Heart left ventricle (tissue), 16 donors: ENCODE results near the gene FBN1. TPM values are rescaled to one million over a fixed set of nuclear protein-coding genes. Genes with fewer than 3 reads are reported as not detected.
A peak's percentile ranks its signal among the peaks of the same experiment; 100 is the strongest.

Experiments
- ATAC-seq, 4 donors: fragments of 200-7000 bp; cut with Tn5 transposase; one replicate each; pipeline ENCODE4 v1.9.1; 2020 to 2022; ENCODE audit warnings: moderate library complexity in 4 of 4, mild to moderate bottlenecking in 3 of 4, moderate number of reproducible peaks in 1 of 4
- DNase-seq, 5 donors: peaks; one replicate each; pipeline ENCODE4 v3.0.0-alpha.2; 2020
- H3K27ac ChIP-seq, 12 donors: fragments of 200-600 bp; sonication (generic) in 4 of 12; one replicate each; pipeline versions ENCODE4 v1.5.0 to v1.8.0; 2016 to 2022; ENCODE audit warnings: mild to moderate bottlenecking in 2 of 12
- H3K27me3 ChIP-seq, 9 donors: fragments of 200-600 bp; sonication (generic) in 2 of 9; one replicate each; pipeline versions ENCODE4 v1.5.1 to v1.8.0; 2016 to 2022; ENCODE audit warnings: mild to moderate bottlenecking in 3 of 9
- H3K36me3 ChIP-seq, 9 donors: fragments of 200-600 bp; sonication (generic) in 2 of 9; one replicate each; pipeline versions ENCODE4 v1.5.0 to v1.8.0; 2018 to 2022; ENCODE audit warnings: mild to moderate bottlenecking in 2 of 9
- H3K4me1 ChIP-seq, 12 donors: fragments of 200-600 bp; sonication (generic) in 4 of 12; one replicate each; pipeline versions ENCODE4 v1.5.0 to v1.8.0; 2016 to 2022; ENCODE audit warnings: mild to moderate bottlenecking in 3 of 12
- H3K4me3 ChIP-seq, 12 donors: fragments of 200-600 bp; sonication (generic) in 4 of 12; one replicate each; pipeline versions ENCODE4 v1.5.0 to v1.8.0; 2017 to 2022; ENCODE audit warnings: mild to moderate bottlenecking in 9 of 12, moderate library complexity in 4 of 12
- H3K9me3 ChIP-seq, 12 donors: fragments of 200-600 bp; sonication (generic) in 4 of 12; one replicate each; pipeline versions ENCODE4 v1.5.0 to v1.8.0; 2016 to 2022; ENCODE audit warnings: mild to moderate bottlenecking in 1 of 12
- POLR2A ChIP-seq, 2 donors: fragments of 450-650 bp; IDR thresholded peaks; one replicate each; pipeline ENCODE4 v1.6.1; 2017; ENCODE audit warnings: antibody characterized with exemption in 2 of 2, mild to moderate bottlenecking in 2 of 2, moderate library complexity in 2 of 2
- WGBS, 4 donors: extraction: QIAGEN DNeasy Blood & Tissue Kit in 2 of 4; methylation state at CpG; one replicate each; pipeline versions ENCODE4 v1.1.5 to v1.1.7; 2013 to 2018; 5-methylcytosine and 5-hydroxymethylcytosine counted together
- intact Hi-C, 10 donors: fragments of 100-400 bp; cut with DNase I; formaldehyde crosslinking; loops; one replicate each; pipeline versions ENCODE4 v1.11.1 to v1.14.2; 2022
- polyA plus RNA-seq, 2 donors: library from polyadenylated mRNA; stranded (reverse); fragments of 200-250 nt; gene quantifications; one replicate each; pipeline ENCODE4 v1.2.3, GENCODE V29; 2013
- total RNA-seq, 9 donors: library from RNA; depleted of rRNA in 2 of 9; stranded (reverse); fragments of >200 nt in 2 of 9; fragmentation: NEBNext Ultra II Directional in 3 of 9; extraction: Animal tissue kit (Norgen Biotek cat#: 25700) in 3 of 9; gene quantifications; one replicate each; pipeline versions ENCODE4 v1.1.0 to v1.2.4, GENCODE V29; 2016 to 2023
- TF ChIP-seq, protein P1 (sequence below), 12 donors: fragments of 200-600 bp; sonication (generic) in 4 of 12; IDR thresholded peaks; one replicate each; pipeline versions ENCODE4 v1.5.0 to v1.8.0; 2018 to 2022; ENCODE audit warnings: antibody characterized with exemption in 12 of 12, mild to moderate bottlenecking in 5 of 12
- donor health status: ischemic (EF 13 %, LVEDD 7.1; RV severe dilation, severe dysfunction).
- donor health status: healthy with polysubstance abuse.
- donor health status: DM: no; HTN: yes; CAD: no.
- donor health status: DM: no; HTN: no; CAD: no.
- donor health status: ischemic (EF 25% LVEDD 6.9; RV normal size, moderate dysfunction).
- donor health status: ischemic (EF 25% LVEDD 5.7; RV mildly dilated, moderate dysfunction).
- donor health status: healthy.
- donor health status: DM: yes; HTN: yes; CAD: no.
- donor health status: ischemic (EF 35%, LVEDD 5.7; RV mildly dilated, moderate dysfunction).
- donor health status: nonischemic (EF 11% LVEDD 7.7; RV severe dilation, severe dysfunction).
- donor health status: DM: yes; HTN: yes; CAD: no.
- donor health status: PGD.
- donor health status: ischemic (EF 29% LVEDD 5.4; RV normal size, mild dysfunction).
- donor health status: nonischemic (EF 23%, LVEDD 6.1; RV moderate dilation, normal function).

The FBN1 gene
- total and polyA plus RNA-seq, 11 donors = 5.7 to 115 (median 31.4) TPM

DNA sequence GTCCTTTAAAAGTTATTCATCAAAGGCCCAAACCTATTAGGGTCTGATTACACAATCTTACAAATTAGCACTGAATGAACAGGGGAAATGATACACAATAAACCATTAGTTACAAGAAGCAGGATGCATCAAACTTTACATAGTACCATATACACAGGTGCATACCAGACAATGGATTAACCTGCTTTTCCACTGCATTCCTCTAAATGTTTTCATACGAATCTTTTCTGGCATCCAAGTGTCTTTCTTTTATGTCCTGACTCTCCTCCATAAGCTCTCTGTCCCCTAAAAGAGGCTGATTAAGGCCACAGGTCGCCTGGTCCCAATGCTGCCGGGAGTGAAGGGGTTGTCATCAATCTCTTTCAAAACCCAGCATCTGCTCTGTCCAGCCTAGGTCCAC is 11.4 kb downstream of the FBN1 start:
- no peak for DNase-seq
- H3K4me1 ChIP-seq = peaks cover 0 to 67% (median 5%) of the 10 kb centered on the region in 12 donors
- intact Hi-C loops = loop anchor here in 2 of 10 donors (10.0 kb wide), 3 partner anchors 69 to 269 kb away; no protein-coding TSS in a partner anchor
- 79 to 88% (median 84%) methylated on average over 3 of the region's 3 CpGs for WGBS, 4 donors
- no peak overlapping the region for H3K27ac ChIP-seq
- H3K36me3 ChIP-seq = peaks cover 0 to 5% (median 0%) of the 10 kb centered on the region in 9 donors
- TF ChIP-seq POLR2A (IDR thresholded peaks at IDR 0.05) = no peak
- TF ChIP-seq, protein P1, sequence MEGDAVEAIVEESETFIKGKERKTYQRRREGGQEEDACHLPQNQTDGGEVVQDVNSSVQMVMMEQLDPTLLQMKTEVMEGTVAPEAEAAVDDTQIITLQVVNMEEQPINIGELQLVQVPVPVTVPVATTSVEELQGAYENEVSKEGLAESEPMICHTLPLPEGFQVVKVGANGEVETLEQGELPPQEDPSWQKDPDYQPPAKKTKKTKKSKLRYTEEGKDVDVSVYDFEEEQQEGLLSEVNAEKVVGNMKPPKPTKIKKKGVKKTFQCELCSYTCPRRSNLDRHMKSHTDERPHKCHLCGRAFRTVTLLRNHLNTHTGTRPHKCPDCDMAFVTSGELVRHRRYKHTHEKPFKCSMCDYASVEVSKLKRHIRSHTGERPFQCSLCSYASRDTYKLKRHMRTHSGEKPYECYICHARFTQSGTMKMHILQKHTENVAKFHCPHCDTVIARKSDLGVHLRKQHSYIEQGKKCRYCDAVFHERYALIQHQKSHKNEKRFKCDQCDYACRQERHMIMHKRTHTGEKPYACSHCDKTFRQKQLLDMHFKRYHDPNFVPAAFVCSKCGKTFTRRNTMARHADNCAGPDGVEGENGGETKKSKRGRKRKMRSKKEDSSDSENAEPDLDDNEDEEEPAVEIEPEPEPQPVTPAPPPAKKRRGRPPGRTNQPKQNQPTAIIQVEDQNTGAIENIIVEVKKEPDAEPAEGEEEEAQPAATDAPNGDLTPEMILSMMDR (IDR thresholded peaks at IDR 0.05) = no peak
- H3K9me3 ChIP-seq = no peaks in the 10 kb centered on the region
- no peaks in the 10 kb centered on the region for H3K27me3 ChIP-seq
- H3K4me3 ChIP-seq = no peak overlapping the region
- no peak for ATAC-seq

DNA sequence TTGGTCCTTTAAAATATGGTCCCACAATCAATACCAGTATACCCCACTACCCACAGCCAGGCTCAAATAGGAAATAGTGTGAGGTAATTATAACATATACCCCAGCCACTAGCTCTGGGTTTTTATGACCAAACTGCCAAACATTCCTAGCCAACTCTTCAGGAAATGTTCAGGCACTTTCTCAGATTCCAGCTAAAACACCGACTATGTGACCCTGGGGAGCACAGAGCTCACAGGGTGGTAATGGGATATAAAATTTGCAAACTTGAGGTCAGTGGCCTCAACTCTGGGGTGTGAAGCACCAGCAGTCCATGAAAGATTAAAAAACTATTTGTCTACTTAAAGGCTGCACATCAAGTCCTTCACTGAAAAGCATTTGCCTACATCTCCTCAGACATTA is 12.9 kb downstream of the FBN1 start:
- TF ChIP-seq, protein P1 (IDR thresholded peaks at IDR 0.05) = no peak
- no peak for TF ChIP-seq POLR2A (IDR thresholded peaks at IDR 0.05)
- Histone ChIP-seq H3K9me3 (no peaks in the 10 kb centered on the region), H3K27ac (peak overlapping the region in 1 of 12 donors; percentile 9), H3K27me3 (no peaks in the 10 kb centered on the region), H3K36me3 (no peaks in the 10 kb centered on the region), H3K4me3 (no peak overlapping the region), H3K4me1 (peaks cover 0 to 75% (median 6%) of the 10 kb centered on the region in 12 donors)
- 49 to 75% (median 62%) methylated on average over 1 of the region's 1 CpG for WGBS, 4 donors
- no peak for ATAC-seq
- no peak for DNase-seq
- intact Hi-C loops = loop anchor here in 2 of 10 donors (10.0 kb wide), 3 partner anchors 68 to 268 kb away; no protein-coding TSS in a partner anchor

DNA sequence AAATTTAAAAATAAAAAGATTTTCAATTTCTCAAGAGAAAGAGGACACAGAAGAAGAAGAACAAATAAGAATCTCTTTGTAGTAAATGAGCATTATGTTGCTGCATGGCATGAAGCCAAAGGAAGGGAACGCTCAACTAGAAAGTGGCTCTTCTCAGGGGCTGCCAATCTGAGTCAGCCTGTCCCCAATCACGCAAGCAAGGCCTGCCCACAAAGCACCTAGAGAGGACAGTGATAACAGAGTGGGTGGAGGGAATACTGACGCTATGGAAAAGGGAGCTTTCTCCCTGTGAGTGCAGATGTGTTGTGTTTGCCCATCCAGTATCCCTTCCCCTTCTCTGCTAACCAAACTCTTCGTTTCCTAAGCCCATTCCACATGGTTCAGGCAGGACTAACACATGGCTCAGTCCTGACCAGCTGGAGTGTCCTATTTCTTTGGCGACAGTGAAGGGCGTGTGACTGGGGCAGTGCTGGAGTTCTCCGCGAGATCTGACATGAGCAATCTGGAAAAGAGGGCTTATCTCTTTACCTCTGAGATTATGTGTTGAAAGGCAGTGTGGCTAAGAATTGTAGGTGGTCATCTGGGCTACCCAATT is 14.2 kb downstream of the FBN1 start:
- TF ChIP-seq, protein P1 (IDR thresholded peaks at IDR 0.05) = no peak
- TF ChIP-seq POLR2A (IDR thresholded peaks at IDR 0.05) = no peak
- H3K36me3 ChIP-seq = no peaks in the 10 kb centered on the region
- DNase-seq (no peak), ATAC-seq (peak; percentile 28 to 78 (median 71))
- peaks cover 0 to 81% (median 11%) of the 10 kb centered on the region in 12 donors for H3K4me1 ChIP-seq
- 45 to 62% (median 56%) methylated on average over 8 of the region's 8 CpGs for WGBS, 4 donors
- H3K27ac ChIP-seq = peak overlapping the region in 1 of 12 donors; percentile 7
- H3K9me3 ChIP-seq = no peaks in the 10 kb centered on the region
- H3K4me3 ChIP-seq = no peak overlapping the region
- H3K27me3 ChIP-seq = no peaks in the 10 kb centered on the region
- intact Hi-C loops = loop anchor here in 2 of 10 donors (10.0 kb wide), 3 partner anchors 66 to 266 kb away; no protein-coding TSS in a partner anchor

DNA sequence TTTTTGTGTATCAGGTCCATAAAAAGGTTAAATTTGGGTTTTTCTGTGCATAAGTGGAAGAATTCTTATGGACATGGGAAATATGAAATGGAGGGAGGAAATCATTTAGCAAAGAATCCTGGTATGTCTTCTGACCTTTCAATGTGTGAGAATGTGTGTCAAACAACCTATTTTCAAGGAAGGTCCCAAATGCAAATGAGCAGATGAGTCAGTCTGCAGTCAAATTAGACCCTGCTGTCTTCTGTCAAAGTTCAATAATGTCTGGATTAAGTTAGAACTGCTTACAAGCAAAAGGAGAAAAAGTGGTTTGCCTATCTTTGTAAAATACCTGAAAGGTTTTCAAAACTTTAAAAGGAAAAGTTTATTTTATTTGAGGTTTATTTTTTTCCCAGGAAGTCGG is 15.3 kb downstream of the FBN1 start:
- H3K27ac ChIP-seq = no peak overlapping the region
- intact Hi-C loops = loop anchor here in 2 of 10 donors (10.0 kb wide), 3 partner anchors 65 to 265 kb away; no protein-coding TSS in a partner anchor
- 52 to 80% (median 77%) methylated on average over 1 of the region's 1 CpG for WGBS, 4 donors

More for the DNA sequence above, 15.3 kb downstream of the FBN1 start:
- Histone ChIP-seq H3K9me3 (no peaks in the 10 kb centered on the region), H3K27me3 (no peaks in the 10 kb centered on the region), H3K4me3 (no peak overlapping the region), H3K4me1 (peaks cover 0 to 85% (median 9%) of the 10 kb centered on the region in 12 donors), H3K36me3 (no peaks in the 10 kb centered on the region)
- DNase-seq = no peak
- ATAC-seq = no peak
- no peak for TF ChIP-seq POLR2A (IDR thresholded peaks at IDR 0.05)
- TF ChIP-seq, protein P1 (IDR thresholded peaks at IDR 0.05) = no peak
